HepG2 (cell line): Measurements from ENCODE around the gene ILDR2. TPM values are rescaled to one million over a fixed set of nuclear protein-coding genes. Genes with fewer than 3 reads are reported as not detected.

Experiments used
- ATAC-seq: fragments of 200-7000 bp; cut with Tn5 transposase; 3 replicates; pipeline ENCODE4 v1.9.1; 2020; ENCODE audit warnings: mild to moderate bottlenecking, moderate library complexity
- BruUV-seq: library from RNA; stranded (reverse); fragments of 400-500 nt; replicated peaks from 2 replicates; lab custom pipeline; 2021; lab: Mats Ljungman, UMichigan
- CTCF ChIA-PET: fragments of 300-600 bp; formaldehyde crosslinking; extraction: SDS; loops from one replicate; lab custom pipeline; 2021; ENCODE audit warnings: low total read pairs, inconsistent platforms, low intra/inter-chr PET ratio; lab: Yijun Ruan, JAX
- POLR2A ChIA-PET: fragments of 350-600 bp; sonication (Branson Sonifier 250); formaldehyde crosslinking; loops from one replicate; lab custom pipeline; 2020; ENCODE audit warnings: antibody characterized with exemption, inconsistent platforms; lab: Yijun Ruan, JAX
- DNase-seq: peaks from one replicate; pipeline ENCODE4 v3.0.0-alpha.2; 2015; ENCODE audit warnings: low spot score
- FAIRE-seq: peaks from 3 replicates; lab custom pipeline; 2011; peaks lifted over from hg19 to GRCh38; lab: Jason Lieb, UNC
- H2AFZ ChIP-seq: one replicate; pipeline ENCODE4 v1.6.1; 2011; ENCODE audit warnings: low read length, inconsistent platforms
- H3K27ac ChIP-seq: fragments of 300-600 bp; 3 replicates; pipeline ENCODE4 v1.8.0; 2011; ENCODE audit warnings: mixed run types, mild to moderate bottlenecking, mixed read lengths, low read length, inconsistent platforms; ENCODE audit not compliant: insufficient read depth; ENCODE audit errors: extremely low read length
- H3K27me3 ChIP-seq, 2 experiments: fragments of 200-600 bp in 1 of 2; 2 replicates in 1 of 2; 3 replicates in 1 of 2; pipeline versions ENCODE4 v1.6.0 to v1.8.0; 2011; ENCODE audit warnings: low read length in 2 of 2, mild to moderate bottlenecking in 2 of 2, moderate library complexity in 2 of 2, inconsistent platforms in 1 of 2; ENCODE audit not compliant: insufficient read depth in 2 of 2, control insufficient read depth in 1 of 2
- H3K36me3 ChIP-seq, 2 experiments: fragments of 200-600 bp in 1 of 2; replicated peaks in 1 of 2; 2 replicates in 1 of 2; 3 replicates in 1 of 2; pipeline versions ENCODE4 v1.5.1 to v1.8.0; 2011; ENCODE audit warnings: low read length in 2 of 2, inconsistent platforms in 1 of 2; ENCODE audit not compliant: insufficient read depth in 2 of 2, control insufficient read depth in 1 of 2
- H3K4me1 ChIP-seq: 2 replicates; pipeline ENCODE4 v1.5.1; 2012; ENCODE audit warnings: low read length, inconsistent platforms; ENCODE audit not compliant: insufficient read depth
- H3K4me2 ChIP-seq: 2 replicates; pipeline ENCODE4 v1.6.0; 2011; ENCODE audit warnings: low read depth, low read length, inconsistent platforms
- H3K4me3 ChIP-seq, 3 experiments: fragments of 200-600 bp in 1 of 3; sonication (generic), shearing (Covaris generic) in 1 of 3; replicated peaks in 1 of 3; 2 replicates each; pipeline ENCODE4 v1.5.1; 2011 to 2016; ENCODE audit warnings: low read length in 3 of 3, inconsistent platforms in 2 of 3, low read depth in 2 of 3, mild to moderate bottlenecking in 2 of 3, control low read depth in 1 of 3, mixed read lengths in 1 of 3; ENCODE audit not compliant: insufficient read depth in 1 of 3
- H3K79me2 ChIP-seq: one replicate; pipeline ENCODE4 v1.6.1; 2011; ENCODE audit warnings: low read length, inconsistent platforms; ENCODE audit not compliant: insufficient read depth
- H3K9ac ChIP-seq: 2 replicates; pipeline ENCODE4 v1.6.0; 2011; ENCODE audit warnings: mild to moderate bottlenecking, low read depth, low read length, inconsistent platforms; ENCODE audit not compliant: insufficient read depth
- H3K9me3 ChIP-seq: 2 replicates; pipeline ENCODE4 v1.5.1; 2012; ENCODE audit warnings: mild to moderate bottlenecking, low read length
- H4K20me1 ChIP-seq: 2 replicates; pipeline ENCODE4 v1.6.0; 2011; ENCODE audit warnings: inconsistent platforms, mild to moderate bottlenecking, low read length, moderate library complexity; ENCODE audit not compliant: insufficient read depth
- ATF3 ChIP-seq: sonication (generic); formaldehyde crosslinking; IDR thresholded peaks from 2 replicates; pipeline ENCODE4 v1.4.0; 2020; ENCODE audit warnings: missing genetic modification reagents
- KAT8 ChIP-seq: IDR thresholded peaks from 2 replicates; pipeline ENCODE4 v1.6.1; 2016; ENCODE audit warnings: missing genetic modification reagents, missing compliant biosample characterization
- NRL ChIP-seq: sonication (generic); formaldehyde crosslinking; IDR thresholded peaks from 2 replicates; pipeline ENCODE4 v1.5.0; 2020; ENCODE audit warnings: missing genetic modification reagents, mild to moderate bottlenecking, moderate library complexity, borderline replicate concordance
- STAT5B ChIP-seq: sonication (generic); formaldehyde crosslinking; IDR thresholded peaks from 2 replicates; pipeline ENCODE4 v1.4.0; 2020; ENCODE audit warnings: missing genetic modification reagents
- ZNF101 ChIP-seq: sonication (generic); formaldehyde crosslinking; IDR thresholded peaks from 2 replicates; pipeline ENCODE4 v1.4.0; 2020; ENCODE audit warnings: mild to moderate bottlenecking, low read depth, missing genetic modification reagents, borderline replicate concordance
- ZNF205 ChIP-seq: IDR thresholded peaks from 2 replicates; pipeline ENCODE4 v1.6.1; 2018; ENCODE audit warnings: missing biosample characterization, missing genetic modification reagents
- ZNF282 ChIP-seq: fragments of 450-650 bp; IDR thresholded peaks from 2 replicates; pipeline ENCODE4 v1.6.1; 2018; ENCODE audit not compliant: partially characterized antibody
- ZNF510 ChIP-seq: sonication (generic); formaldehyde crosslinking; IDR thresholded peaks from 2 replicates; pipeline ENCODE4 v1.4.0; 2020; ENCODE audit warnings: low read depth, mild to moderate bottlenecking, missing genetic modification reagents
- WGBS: methylation state at CpG from one replicate; pipeline ENCODE4 v1.1.6; 2017; ENCODE audit warnings: low lambda C conversion rate; 5-methylcytosine and 5-hydroxymethylcytosine counted together
- in situ Hi-C: cut with HindIII; loops from 2 replicates; pipeline ENCODE4 v1.10.0; 2017; ENCODE audit warnings: low pct_unique_long_range_greater_than_20kb; ENCODE audit not compliant: extremely low pct_ligation_motif_present
- intact Hi-C: fragments of 100-400 bp; cut with micrococcal nuclease; formaldehyde crosslinking; loops from one replicate; pipeline ENCODE4 v1.10.0; 2022; ENCODE audit not compliant: unreplicated experiment
- polyA plus RNA-seq, 8 experiments: library from polyadenylated mRNA; depleted of rRNA in 3 of 8; stranded (reverse) in 7 of 8; unstranded in 1 of 8; fragments of >200 nt; fragmentation: Illumina TruSeq in 4 of 8; extraction: Trizol in 4 of 8; gene quantifications; 2 replicates each; pipeline versions ENCODE4 v1.2.1 to v1.2.3, GENCODE V29; 2011 to 2016; ENCODE audit warnings: low read depth in 4 of 8, missing spikeins in 1 of 8, mixed read lengths in 1 of 8; ENCODE audit not compliant: insufficient read depth in 1 of 8
- total RNA-seq, 5 experiments: library from RNA; depleted of rRNA; stranded (reverse); fragments of >200 nt; fragmentation: Illumina TruSeq; extraction: Trizol; gene quantifications; 2 replicates each; pipeline ENCODE4 v1.2.3, GENCODE V29; 2016; ENCODE audit warnings: low read depth in 1 of 5
- TF ChIP-seq, protein P1 (sequence below): IDR thresholded peaks from 2 replicates; pipeline ENCODE4 v1.6.1; 2012; ENCODE audit warnings: low read depth, low read length, improper control_type of control experiment

Gene ILDR2
- total and polyA plus RNA-seq, 2 of the 13 experiments (the other 11 are each of a cell fraction or from before 2014, with no cell fraction given), result 0.04 TPM; not detected in 1

DNA sequence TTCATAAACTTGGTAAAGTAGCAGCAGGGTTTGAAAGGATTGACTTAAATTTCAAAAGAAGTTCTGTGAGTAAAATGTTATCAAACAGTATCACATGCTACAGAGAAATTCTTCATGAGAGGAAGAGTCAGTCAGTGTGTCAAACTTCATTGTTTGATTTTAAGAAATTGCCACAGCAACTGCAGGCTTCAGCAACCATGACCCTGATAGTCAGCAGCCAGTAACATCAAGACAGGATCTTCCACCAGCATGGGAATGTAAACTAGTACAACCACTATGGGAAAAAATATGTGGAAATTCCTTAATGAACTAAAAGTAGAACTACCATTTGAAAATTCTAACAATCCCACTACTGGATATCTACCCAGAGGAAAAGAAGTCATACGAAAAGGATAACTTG, 25.2 kb upstream of the ILDR2 start (continued):
- TF ChIP-seq, protein P1, sequence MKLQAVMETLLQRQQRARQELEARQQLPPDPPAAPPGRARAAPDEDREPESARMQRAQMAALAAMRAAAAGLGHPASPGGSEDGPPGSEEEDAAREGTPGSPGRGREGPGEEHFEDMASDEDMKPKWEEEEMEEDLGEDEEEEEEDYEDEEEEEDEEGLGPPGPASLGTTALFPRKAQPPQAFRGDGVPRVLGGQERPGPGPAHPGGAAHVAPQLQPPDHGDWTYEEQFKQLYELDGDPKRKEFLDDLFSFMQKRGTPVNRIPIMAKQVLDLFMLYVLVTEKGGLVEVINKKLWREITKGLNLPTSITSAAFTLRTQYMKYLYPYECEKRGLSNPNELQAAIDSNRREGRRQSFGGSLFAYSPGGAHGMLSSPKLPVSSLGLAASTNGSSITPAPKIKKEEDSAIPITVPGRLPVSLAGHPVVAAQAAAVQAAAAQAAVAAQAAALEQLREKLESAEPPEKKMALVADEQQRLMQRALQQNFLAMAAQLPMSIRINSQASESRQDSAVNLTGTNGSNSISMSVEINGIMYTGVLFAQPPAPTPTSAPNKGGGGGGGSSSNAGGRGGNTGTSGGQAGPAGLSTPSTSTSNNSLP, result no peak
- TF ChIP-seq ZNF101 (CRISPR knock-in tag), result no peak
- no peak for TF ChIP-seq NRL
- no peak for TF ChIP-seq ZNF510
- TF ChIP-seq ZNF205 (CRISPR knock-in tag), result no peak
- TF ChIP-seq ZNF282, result no peak
- no peak for TF ChIP-seq STAT5B
- no peak for TF ChIP-seq KAT8 (CRISPR knock-in tag)

DNA sequence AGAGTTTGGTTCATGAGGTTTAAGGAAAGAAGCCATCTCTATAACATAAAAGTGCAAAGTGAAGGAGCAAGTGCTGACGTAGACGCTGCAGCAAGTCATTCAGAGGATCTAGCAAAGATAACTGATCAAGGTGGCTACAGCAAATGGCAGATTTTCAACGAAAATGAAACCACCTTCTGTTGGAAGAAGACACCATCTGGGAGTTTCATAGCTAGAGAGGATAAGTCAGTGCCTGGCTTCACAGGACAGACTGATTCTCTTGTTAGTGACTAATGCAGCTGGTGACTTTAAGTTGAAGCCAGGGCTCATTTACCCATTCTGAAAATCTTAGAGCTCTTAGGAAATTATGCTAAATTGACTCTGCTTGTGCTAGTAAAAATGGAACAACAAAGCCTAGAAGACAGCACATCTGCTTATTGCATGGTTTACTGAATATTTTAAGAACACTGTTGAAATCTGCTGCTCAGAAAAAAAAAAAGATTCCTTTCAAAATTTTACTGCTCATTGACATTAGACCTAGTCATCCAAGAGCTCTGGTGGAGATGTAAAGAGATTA, 24.2 kb upstream of the ILDR2 start:
- no peak for FAIRE-seq
- Histone ChIP-seq H4K20me1 (no peaks in the 10 kb centered on the region), H3K4me2 (no peak overlapping the region), H3K9ac (no peak overlapping the region), H2AFZ (no peak overlapping the region), H3K36me3 (no peaks in the 10 kb centered on the region), H3K27ac (no peak overlapping the region), H3K9me3 (no peaks in the 10 kb centered on the region), H3K4me3 (no peak overlapping the region), H3K27me3 (no peaks in the 10 kb centered on the region; a peak in 1 of 5 replicates), H3K79me2 (no peaks in the 10 kb centered on the region), H3K4me1 (no peaks in the 10 kb centered on the region)
- intact Hi-C loops, result no loop called here
- POLR2A ChIA-PET, result no interaction called here
- DNase-seq, result no peak
- in situ Hi-C loops, result no loop called here
- CTCF ChIA-PET, result no interaction called here
- 25% methylated on average over 3 of the region's 3 CpGs for WGBS
- TF ChIP-seq ATF3, result no peak
- no peak for ATAC-seq
- no TSS peak for BruUV-seq
